PC-3 (cell line): ENCODE results near the gene PPARD.

Experiments
- CTCF ChIP-seq: fragments of 300-600 bp; sonication (generic); conservative IDR thresholded peaks from 2 replicates; pipeline ENCODE4 v1.5.1; 2017; ENCODE audit warnings: antibody characterized with exemption, low read depth, mild to moderate bottlenecking, low read length
- EZH2 ChIP-seq: fragments of 300-600 bp; sonication (generic); IDR thresholded peaks from one replicate; pipeline ENCODE4 v1.6.1; 2017; ENCODE audit warnings: antibody characterized with exemption, mild to moderate bottlenecking, low read length; ENCODE audit not compliant: unreplicated experiment
- EZH2phosphoT487 ChIP-seq: fragments of 300-600 bp; sonication (generic); IDR thresholded peaks from 2 replicates; pipeline ENCODE4 v1.6.1; 2018; ENCODE audit warnings: mild to moderate bottlenecking, antibody characterized with exemption, low read length, borderline replicate concordance

- TF ChIP-seq EZH2 (no peak), CTCF (no peak), EZH2phosphoT487 (no peak)
Measured at GRCh38 chr6:35457907-35458306, 115.5 kb downstream of the PPARD start.
